WTC11 (cell line): ENCODE measurements around the gene ARSK. TPM values are rescaled to one million over a fixed set of nuclear protein-coding genes. Genes with fewer than 3 reads are reported as not detected.

Experiments used
- ATAC-seq: fragments of 200-7000 bp; cut with Tn5 transposase; 2 replicates; pipeline ENCODE4 v1.10.0; 2021; ENCODE audit warnings: mild to moderate bottlenecking, moderate library complexity
- CTCF ChIA-PET: fragments of 300-600 bp; sonication (Branson Sonifier 250); formaldehyde crosslinking; loops from one replicate; lab custom pipeline; 2021; ENCODE audit warnings: antibody characterized with exemption; lab: Charles Lee
- POLR2A ChIA-PET: fragments of 350-600 bp; sonication (Branson Sonifier 250); formaldehyde crosslinking; loops from one replicate; lab custom pipeline; 2021; ENCODE audit warnings: antibody characterized with exemption; lab: Charles Lee
- DNase-seq: peaks from one replicate; pipeline ENCODE4 v3.0.0; 2021; ENCODE audit warnings: low spot score
- H3K27ac Mint-ChIP-seq: 2 replicates; pipeline ENCODE4 v1.8.0; 2021; ENCODE audit warnings: mixed read lengths
- H3K27me3 Mint-ChIP-seq: 2 replicates; pipeline ENCODE4 v1.8.0; 2021; ENCODE audit warnings: low read depth, mild to moderate bottlenecking, moderate library complexity, mixed read lengths
- H3K36me3 Mint-ChIP-seq: 2 replicates; pipeline ENCODE4 v1.8.0; 2021; ENCODE audit warnings: mixed read lengths
- H3K4me1 Mint-ChIP-seq: 2 replicates; pipeline ENCODE4 v1.8.0; 2022; ENCODE audit warnings: mixed read lengths
- H3K4me3 Mint-ChIP-seq: 2 replicates; pipeline ENCODE4 v1.8.0; 2021; ENCODE audit warnings: mild to moderate bottlenecking, moderate library complexity, mixed read lengths
- H3K9me3 Mint-ChIP-seq: 2 replicates; pipeline ENCODE4 v1.8.0; 2021; ENCODE audit warnings: mixed read lengths
- ATF3 ChIP-seq: sonication (generic); formaldehyde crosslinking; conservative IDR thresholded peaks from 2 replicates; pipeline ENCODE4 v1.8.1; 2022; ENCODE audit warnings: mild to moderate bottlenecking, missing genetic modification reagents
- CBFB ChIP-seq: sonication (generic); formaldehyde crosslinking; IDR thresholded peaks from 2 replicates; pipeline ENCODE4 v1.8.1; 2022; ENCODE audit warnings: mild to moderate bottlenecking, low read depth, missing genetic modification reagents
- E2F5 ChIP-seq: sonication (generic); formaldehyde crosslinking; IDR thresholded peaks from 2 replicates; pipeline ENCODE4 v1.8.1; 2022; ENCODE audit warnings: mild to moderate bottlenecking, moderate library complexity, missing genetic modification reagents
- EMX1 ChIP-seq: fragments of 250-450 bp; sonication (Bioruptor Pico); IDR thresholded peaks from 2 replicates; pipeline ENCODE4 v1.8.0; 2021; ENCODE audit warnings: mild to moderate bottlenecking
- FOXP4 ChIP-seq: sonication (generic); formaldehyde crosslinking; IDR thresholded peaks from 2 replicates; pipeline ENCODE4 v1.8.0; 2022; ENCODE audit warnings: mild to moderate bottlenecking, missing genetic modification reagents
- NR1H2 ChIP-seq: sonication (generic); formaldehyde crosslinking; IDR thresholded peaks from 2 replicates; pipeline ENCODE4 v1.9.0; 2021; ENCODE audit warnings: mild to moderate bottlenecking, moderate library complexity, missing genetic modification reagents
- RELA ChIP-seq: sonication (generic); formaldehyde crosslinking; IDR thresholded peaks from 2 replicates; pipeline ENCODE4 v1.8.1; 2022; ENCODE audit warnings: missing genetic modification reagents, mild to moderate bottlenecking, borderline replicate concordance
- SMAD3 ChIP-seq: sonication (generic); formaldehyde crosslinking; IDR thresholded peaks from 2 replicates; pipeline ENCODE4 v1.8.0; 2022; ENCODE audit warnings: missing genetic modification reagents, mild to moderate bottlenecking, borderline replicate concordance
- TCF7 ChIP-seq: sonication (generic); formaldehyde crosslinking; IDR thresholded peaks from 2 replicates; pipeline ENCODE4 v1.8.0; 2022; ENCODE audit warnings: mild to moderate bottlenecking, low read depth, missing genetic modification reagents, moderate library complexity
- total RNA-seq: library from RNA; stranded (reverse); gene quantifications from 3 replicates; pipeline ENCODE4 v1.2.3, GENCODE V29; 2021

Gene ARSK
- total RNA-seq, 1 experiment from 2014 or later, result 15.1 TPM

GRCh38 chr5:95654196-95654595 is 99.3 kb downstream of the ARSK start:
- Mint-ChIP-seq H3K27ac (no peak overlapping the region), H3K4me3 (no peak overlapping the region), H3K9me3 (no peaks in the 10 kb centered on the region), H3K4me1 (no peaks in the 10 kb centered on the region), H3K27me3 (no peaks in the 10 kb centered on the region), H3K36me3 (peaks cover 4% of the 10 kb centered on the region; the same call in 1 of the 2 replicates)
- POLR2A ChIA-PET, result no interaction called here
- no peak for ATAC-seq
- TF ChIP-seq CBFB (CRISPR knock-in tag) (no peak), FOXP4 (CRISPR knock-in tag) (no peak), SMAD3 (CRISPR knock-in tag) (no peak), E2F5 (no peak), RELA (no peak), ATF3 (CRISPR knock-in tag) (no peak), EMX1 (CRISPR knock-in tag) (no peak), TCF7 (CRISPR knock-in tag) (no peak), NR1H2 (no peak)
- no peak for DNase-seq
- CTCF ChIA-PET, result interaction anchor here (1.2 kb wide), 1 partner anchor 10 kb away, joined by 4 read pairs; no protein-coding TSS in a partner anchor

Other genes with a start within 250 kb of the ARSK start
- 0.39 TPM in 1 of 3 replicates, not detected in the others for gene FAM81B, start 163.7 kb upstream of the ARSK start, total RNA-seq
- gene SKIC3, start 124 bp upstream of the ARSK start, total RNA-seq, result 65.9 to 70.5 TPM (median 69.0 TPM) in 3 replicates
- gene GPR150, start 65.0 kb downstream of the ARSK start, total RNA-seq, result 0.09 to 0.13 TPM (median 0.11 TPM) in 3 replicates
- gene RFESD, start 91.7 kb downstream of the ARSK start, total RNA-seq, result 2.7 to 5.7 TPM (median 4.5 TPM) in 3 replicates
- gene SPATA9, start 127.9 kb downstream of the ARSK start, total RNA-seq, result not detected in 3 replicates
- 9.9 to 13.8 TPM (median 11.2 TPM) in 3 replicates for gene RHOBTB3, start 176.2 kb downstream of the ARSK start, total RNA-seq